IMR-90 (cell line): ENCODE measurements around the gene HPSE2. TPM values are rescaled to one million over a fixed set of nuclear protein-coding genes. Genes with fewer than 3 reads are reported as not detected.

ENCODE experiments used
- ATAC-seq: fragments of 200-7000 bp; cut with Tn5 transposase; 2 replicates; pipeline ENCODE4 v1.9.1; 2020; ENCODE audit warnings: low read depth, mild to moderate bottlenecking, moderate library complexity
- BruUV-seq: library from RNA; stranded (reverse); fragments of 400-500 nt; replicated peaks from 2 replicates; lab custom pipeline; 2021; lab: Mats Ljungman, UMichigan
- CTCF ChIA-PET: fragments of 300-600 bp; formaldehyde crosslinking; extraction: SDS; loops from one replicate; lab custom pipeline; 2021; ENCODE audit warnings: antibody characterized with exemption; lab: Yijun Ruan, JAX
- POLR2A ChIA-PET: fragments of 300-600 bp; sonication (Branson Sonifier 250); formaldehyde crosslinking; loops from one replicate; lab custom pipeline; 2022; ENCODE audit warnings: antibody characterized with exemption; ENCODE audit not compliant: unreplicated experiment; lab: Charles Lee
- DNase-seq: peaks from one replicate; pipeline ENCODE4 v3.0.0; 2013
- H2AFZ ChIP-seq: replicated peaks from 2 replicates; pipeline ENCODE3; 2013; ENCODE audit warnings: low read length, mild to moderate bottlenecking; ENCODE audit not compliant: poor library complexity
- H2AK5ac ChIP-seq: 2 replicates; pipeline ENCODE4 v1.6.1; 2013; ENCODE audit warnings: low read depth, low read length, inconsistent platforms
- H2AK9ac ChIP-seq: replicated peaks from 2 replicates; pipeline ENCODE3; 2013; ENCODE audit warnings: mild to moderate bottlenecking, low read depth, low read length, moderate library complexity; ENCODE audit not compliant: poor library complexity
- H2BK120ac ChIP-seq: 2 replicates; pipeline ENCODE4 v1.6.1; 2013; ENCODE audit warnings: low read depth, low read length, inconsistent platforms
- H2BK15ac ChIP-seq: 3 replicates; pipeline ENCODE4 v1.6.1; 2013; ENCODE audit warnings: low read depth, low read length, inconsistent platforms
- H2BK20ac ChIP-seq: 2 replicates; pipeline ENCODE4 v1.6.1; 2013; ENCODE audit warnings: low read depth, mild to moderate bottlenecking, inconsistent platforms, low read length, moderate library complexity
- H2BK5ac ChIP-seq: 2 replicates; pipeline ENCODE4 v1.6.1; 2013; ENCODE audit warnings: mild to moderate bottlenecking, low read depth, low read length, inconsistent platforms; ENCODE audit not compliant: poor library complexity, severe bottlenecking
- H3K14ac ChIP-seq: replicated peaks from 2 replicates; pipeline ENCODE4 v1.6.1; 2013; ENCODE audit warnings: low read depth, low read length, inconsistent platforms
- H3K18ac ChIP-seq: 2 replicates; pipeline ENCODE4 v1.6.1; 2013; ENCODE audit warnings: low read depth, low read length, control low read depth
- H3K23ac ChIP-seq: 2 replicates; pipeline ENCODE4 v1.6.1; 2013; ENCODE audit warnings: low read depth, low read length, inconsistent platforms
- H3K27ac ChIP-seq: 2 replicates; pipeline ENCODE4 v1.5.1; 2013; ENCODE audit warnings: mild to moderate bottlenecking, control low read depth, low read length; ENCODE audit not compliant: insufficient read depth
- H3K27me3 ChIP-seq: 2 replicates; pipeline ENCODE4 v1.6.1; 2013; ENCODE audit warnings: low read length; ENCODE audit not compliant: control insufficient read depth, insufficient read depth
- H3K36me3 ChIP-seq: 2 replicates; pipeline ENCODE4 v1.6.1; 2013; ENCODE audit warnings: low read length, mixed read lengths; ENCODE audit not compliant: control insufficient read depth, insufficient read depth
- H3K4ac ChIP-seq: 2 replicates; pipeline ENCODE4 v1.6.1; 2013; ENCODE audit warnings: low read depth, low read length, inconsistent platforms
- H3K4me1 ChIP-seq: 2 replicates; pipeline ENCODE4 v1.6.1; 2013; ENCODE audit warnings: low read length, mixed read lengths; ENCODE audit not compliant: control insufficient read depth, insufficient read depth
- H3K4me2 ChIP-seq: 2 replicates; pipeline ENCODE4 v1.6.1; 2013; ENCODE audit warnings: low read depth, mild to moderate bottlenecking, control low read depth, low read length, moderate library complexity
- H3K4me3 ChIP-seq: 2 replicates; pipeline ENCODE4 v1.5.1; 2013; ENCODE audit warnings: low read depth, mild to moderate bottlenecking, control low read depth, low read length, moderate library complexity; ENCODE audit not compliant: insufficient read depth
- H3K56ac ChIP-seq: 2 replicates; pipeline ENCODE4 v1.6.1; 2013; ENCODE audit warnings: low read length, inconsistent platforms; ENCODE audit not compliant: insufficient read depth; ENCODE audit errors: extremely low read depth
- H3K79me1 ChIP-seq, 2 experiments: 2 replicates each; pipeline ENCODE4 v1.6.1; 2013; ENCODE audit warnings: low read length in 2 of 2, inconsistent platforms in 1 of 2, low read depth in 1 of 2
- H3K9ac ChIP-seq: 2 replicates; pipeline ENCODE4 v1.6.1; 2013; ENCODE audit warnings: low read depth, low read length, control low read depth
- H3K9me1 ChIP-seq: 2 replicates; pipeline ENCODE4 v1.6.1; 2013; ENCODE audit warnings: low read length, inconsistent platforms; ENCODE audit not compliant: insufficient read depth
- H3K9me3 ChIP-seq: 2 replicates; pipeline ENCODE4 v1.6.1; 2013; ENCODE audit warnings: low read length; ENCODE audit not compliant: control insufficient read depth, insufficient read depth
- H4K20me1 ChIP-seq: 2 replicates; pipeline ENCODE4 v1.6.1; 2013; ENCODE audit warnings: low read length, inconsistent platforms; ENCODE audit not compliant: insufficient read depth
- H4K5ac ChIP-seq: 2 replicates; pipeline ENCODE4 v1.6.1; 2013; ENCODE audit warnings: mild to moderate bottlenecking, low read depth, low read length, control low read depth
- H4K8ac ChIP-seq, 2 experiments: 2 replicates each; pipeline ENCODE4 v1.6.1; 2013; ENCODE audit warnings: low read depth in 2 of 2, low read length in 2 of 2, control low read depth in 1 of 2, inconsistent platforms in 1 of 2
- H4K91ac ChIP-seq: 2 replicates; pipeline ENCODE4 v1.6.1; 2013; ENCODE audit warnings: low read depth, low read length, inconsistent platforms; ENCODE audit not compliant: insufficient read depth
- MAFK ChIP-seq: IDR thresholded peaks from 2 replicates; pipeline ENCODE4 v1.6.1; 2012; ENCODE audit warnings: low read depth, low read length, improper control_type of control experiment
- NFE2L2 ChIP-seq: fragments of 150-350 bp; IDR thresholded peaks from 2 replicates; pipeline ENCODE4 v1.6.1; 2016; ENCODE audit warnings: low read depth, mild to moderate bottlenecking, low read length
- RAD21 ChIP-seq: IDR thresholded peaks from 2 replicates; pipeline ENCODE4 v1.6.1; 2012; ENCODE audit warnings: low read length, improper control_type of control experiment
- RFX5 ChIP-seq: IDR thresholded peaks from 2 replicates; pipeline ENCODE4 v1.8.0; 2012; ENCODE audit warnings: low read depth, mild to moderate bottlenecking, low read length, moderate library complexity
- SMC3 ChIP-seq: fragments of 150-350 bp; IDR thresholded peaks from 2 replicates; pipeline ENCODE4 v1.6.1; 2016; ENCODE audit warnings: low read depth, mild to moderate bottlenecking, antibody characterized with exemption, low read length, moderate library complexity
- WGBS, 2 experiments: methylation state at CpG; one replicate each; pipeline versions ENCODE4 v1.1.5 to v1.1.7; 2013; ENCODE audit warnings: missing lambda C conversion rate in 2 of 2; ENCODE audit not compliant: insufficient read length in 1 of 2; ENCODE audit errors: extremely low coverage in 2 of 2; 5-methylcytosine and 5-hydroxymethylcytosine counted together
- dilution Hi-C: fragments of 300-500 bp; cut with HindIII; formaldehyde crosslinking; loops from one replicate; pipeline ENCODE4 v1.14.3; 2018; ENCODE audit warnings: low sequenced_read_pairs; ENCODE audit not compliant: unreplicated experiment
- in situ Hi-C: fragments of 300-500 bp; cut with MboI; formaldehyde crosslinking; loops from 3 replicates; pipeline ENCODE4 v1.14.3; 2019; ENCODE audit warnings: low sequenced_read_pairs, inconsistent platforms, mixed read lengths
- intact Hi-C: fragments of 100-400 bp; cut with micrococcal nuclease; formaldehyde crosslinking; loops from 2 replicates; pipeline ENCODE4 v1.10.0; 2022
- polyA plus RNA-seq, 3 experiments: library from polyadenylated mRNA; depleted of rRNA; stranded (reverse); fragments of >200 nt; gene quantifications; 2 replicates each; pipeline ENCODE4 v1.2.3, GENCODE V29; 2012; ENCODE audit warnings: low replicate concordance in 1 of 3
- total RNA-seq: library from RNA; depleted of rRNA; stranded (reverse); fragments of >200 nt; gene quantifications from 2 replicates; pipeline ENCODE4 v1.2.3, GENCODE V29; 2012

The HPSE2 gene
- total and polyA plus RNA-seq, 2 of the 4 experiments (the other 2 are of a cell fraction) = not detected

GRCh38 chr10:98832738-98833137 is 402.9 kb downstream of the HPSE2 start:
- Histone ChIP-seq H3K14ac (no peak overlapping the region), H4K20me1 (no peaks in the 10 kb centered on the region), H4K91ac (no peak overlapping the region), H3K36me3 (no peaks in the 10 kb centered on the region), H3K23ac (no peak overlapping the region), H3K27me3 (no peaks in the 10 kb centered on the region), H2AK5ac (no peak overlapping the region), H3K18ac (no peak overlapping the region), H3K4ac (no peak overlapping the region), H3K27ac (no peak overlapping the region), H3K4me3 (no peak overlapping the region), H4K5ac (no peak overlapping the region), H3K4me1 (no peaks in the 10 kb centered on the region), H2AFZ (no peak overlapping the region), H2BK5ac (no peak overlapping the region), H3K9ac (no peak overlapping the region), H3K79me1 (no peaks in the 10 kb centered on the region), H3K4me2 (no peak overlapping the region), H3K56ac (no peak overlapping the region), H2BK120ac (no peak overlapping the region), H3K9me1 (no peaks in the 10 kb centered on the region), H3K9me3 (no peaks in the 10 kb centered on the region), H4K8ac (no peak overlapping the region), H2AK9ac (no peak overlapping the region), H2BK15ac (no peak overlapping the region), H2BK20ac (no peak overlapping the region)
- in situ Hi-C loops (no loop called here), dilution Hi-C loops (no loop called here), intact Hi-C loops (no loop called here)
- CTCF ChIA-PET = interaction anchor here (0.5 kb wide), 1 partner anchor 414 kb away, joined by 3 read pairs; no protein-coding TSS in a partner anchor
- TF ChIP-seq SMC3 (no peak), RAD21 (no peak), RFX5 (no peak), NFE2L2 (no peak), MAFK (no peak)
- no peak for DNase-seq
- no CpG with 5 or more reads among the region's 2 CpGs for WGBS, 2 experiments
- POLR2A ChIA-PET = no interaction called here
- BruUV-seq = no TSS peak
- no peak for ATAC-seq
